ENCODE data around the gene PTBP3. TPM values are rescaled to one million over a fixed set of nuclear protein-coding genes. Genes with fewer than 3 reads are reported as not detected.

PTBP3 gene
- total RNA-seq, 4 donors from 2014 or later, result 24.5 to 50.3 (median 39.7) TPM

- no peak for ATAC-seq (ENCODE audit: low FRiP score)
- no peak for TF ChIP-seq CTCF (IDR thresholded peaks at IDR 0.05)
- no peak for DNase-seq (ENCODE audit: low spot score)
Observed at GRCh38 chr9:112224401-112225289, 108.8 kb downstream of the PTBP3 start.

DNA sequence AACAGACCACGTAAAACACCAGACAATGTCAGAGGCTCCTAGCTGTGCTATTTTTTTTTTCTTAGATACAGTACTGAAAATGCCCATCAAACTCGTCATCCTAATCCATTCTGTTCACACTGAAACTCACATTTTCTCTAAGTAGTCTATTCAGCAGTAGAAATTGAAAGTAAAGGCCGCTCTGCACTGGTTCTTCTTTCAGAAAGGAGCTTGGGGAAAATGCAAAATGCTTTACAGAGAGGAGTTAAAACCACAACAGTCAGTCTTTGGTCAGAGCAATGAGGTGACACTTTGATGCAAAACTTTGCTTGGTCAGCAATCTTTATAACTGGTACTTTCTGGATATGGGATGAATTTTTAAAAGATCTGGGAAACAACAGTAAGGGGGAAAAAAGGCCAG lies 114.5 kb downstream of the PTBP3 start:
- TF ChIP-seq CTCF (IDR thresholded peaks at IDR 0.05), result no peak
- DNase-seq (ENCODE audit: low spot score) (no peak), ATAC-seq (ENCODE audit: low FRiP score) (no peak)

DNA sequence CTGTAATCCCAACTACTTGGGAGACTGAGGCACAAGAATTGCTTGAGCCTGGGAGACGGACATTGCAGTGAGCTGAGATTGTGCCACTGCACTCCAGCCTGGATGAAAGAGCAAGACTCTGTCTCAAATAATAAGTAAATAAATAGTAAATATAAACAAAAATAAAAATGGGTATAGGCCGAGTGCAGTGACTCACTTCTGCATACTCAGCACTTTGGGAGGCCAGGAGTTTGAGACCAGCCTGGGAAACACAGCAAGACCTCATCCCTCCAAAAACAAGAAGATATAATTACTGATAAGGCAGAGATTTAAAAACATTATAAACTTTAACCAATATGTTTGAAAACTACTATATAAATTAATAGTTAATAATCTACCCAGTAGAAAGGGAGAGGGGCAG lies 120.5 kb downstream of the PTBP3 start:
- ATAC-seq (ENCODE audit: low FRiP score) (no peak), DNase-seq (ENCODE audit: low spot score) (no peak)
- no peak for TF ChIP-seq CTCF (IDR thresholded peaks at IDR 0.05)

DNA sequence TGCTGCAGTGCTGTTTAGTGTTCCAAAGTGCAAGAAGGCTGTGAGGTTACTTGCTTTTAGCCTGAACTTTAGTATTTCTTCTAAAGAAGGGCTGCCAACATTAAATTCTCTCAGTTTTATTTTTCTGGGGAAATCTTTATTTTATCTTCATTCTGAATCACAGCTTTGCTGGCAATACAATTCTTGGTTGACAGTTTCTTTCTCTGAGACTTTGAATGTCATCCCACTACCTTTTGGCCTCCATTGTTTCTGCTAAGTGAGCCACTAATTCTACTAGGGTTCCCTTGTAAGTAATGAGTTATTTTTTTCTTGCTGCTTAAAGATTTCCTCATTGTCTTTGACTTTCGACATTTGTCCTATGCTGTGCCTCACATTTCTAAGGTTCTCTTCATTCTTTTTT lies 126.0 kb downstream of the PTBP3 start:
- TF ChIP-seq CTCF (IDR thresholded peaks at IDR 0.05), result no peak
- no peak for ATAC-seq (ENCODE audit: low FRiP score)
- DNase-seq (ENCODE audit: low spot score), result no peak

GRCh38 chr9:112203536-112203935 lies 129.9 kb downstream of the PTBP3 start:
- no peak for ATAC-seq (ENCODE audit: low FRiP score)
- TF ChIP-seq CTCF (IDR thresholded peaks at IDR 0.05), result no peak

DNA sequence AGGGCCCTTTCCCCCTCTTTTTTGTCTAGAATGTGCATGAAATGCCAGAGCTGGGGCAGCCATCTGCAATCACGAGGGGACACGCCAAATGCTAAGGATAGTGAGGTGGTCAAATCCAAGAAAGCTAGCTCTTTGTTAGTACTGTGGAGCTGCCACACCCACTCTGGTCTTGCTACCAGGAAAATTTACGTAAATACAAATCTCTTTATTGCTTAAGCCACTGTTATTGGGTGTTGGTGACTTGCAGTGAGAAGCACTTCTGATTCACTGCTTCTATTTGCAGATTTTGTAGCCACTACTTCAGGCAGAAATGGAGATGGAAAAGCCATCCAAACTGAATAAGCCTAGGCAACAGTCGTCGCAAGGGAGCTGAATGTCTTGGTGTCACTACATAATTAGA lies 132.7 kb downstream of the PTBP3 start:
- ATAC-seq (ENCODE audit: low FRiP score), result no peak
- TF ChIP-seq CTCF (IDR thresholded peaks at IDR 0.05), result no peak
- DNase-seq (ENCODE audit: low spot score), result no peak

More at GRCh38 chr9:112203536-112203935, 129.9 kb downstream of the PTBP3 start:
- DNase-seq (ENCODE audit: low spot score), result no peak

DNA sequence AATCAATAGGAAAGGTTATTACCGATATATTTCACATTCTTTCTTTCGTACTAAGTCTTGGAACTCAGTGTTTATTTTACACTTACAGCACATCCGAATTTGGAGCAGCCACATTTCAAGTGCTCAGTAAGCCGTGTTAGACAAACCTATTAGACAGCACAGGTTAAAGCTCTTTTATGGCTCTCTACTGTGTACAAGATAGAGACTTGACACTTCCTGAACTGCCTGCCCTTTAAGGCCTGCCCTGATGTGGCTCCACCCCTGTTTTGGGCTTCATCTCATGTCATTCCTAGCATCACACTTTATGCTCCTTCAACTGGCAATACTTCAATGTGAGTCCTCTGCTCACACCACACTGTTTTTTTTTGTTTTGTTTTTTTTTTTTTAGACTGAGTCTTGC lies 134.8 kb downstream of the PTBP3 start:
- no peak for ATAC-seq (ENCODE audit: low FRiP score)
- DNase-seq (ENCODE audit: low spot score), result no peak
- TF ChIP-seq CTCF (IDR thresholded peaks at IDR 0.05), result no peak

Measured in omental fat pad (tissue), 4 donors.